HG03571 (cell line): ENCODE data around the gene TRPM3.
"Not testable (repeated sequence)": the region's sequence is repeated elsewhere in the genome, so short reads cannot be mapped to it uniquely, and the experiment has no call there.

Experiments used
- ATAC-seq: cut with Tn5 transposase; IDR thresholded peaks from one replicate; pipeline ENCODE4 v1.9.1; 2021; ENCODE audit not compliant: unreplicated experiment

Gene TRPM3

GRCh38 chr9:70778568-70778967, 342.9 kb downstream of the TRPM3 start:
- no peak for ATAC-seq

GRCh38 chr9:70773579-70773978, 347.8 kb downstream of the TRPM3 start:
- no peak for ATAC-seq

GRCh38 chr9:70772601-70773000, 348.8 kb downstream of the TRPM3 start:
- no peak for ATAC-seq

- ATAC-seq = no peak
Measured at GRCh38 chr9:70765946-70766345, 355.5 kb downstream of the TRPM3 start.

GRCh38 chr9:70761139-70761670, 360.2 kb downstream of the TRPM3 start:
- no peak for ATAC-seq

- ATAC-seq = no peak
Measured at GRCh38 chr9:70760228-70760627, 361.2 kb downstream of the TRPM3 start.

GRCh38 chr9:70753311-70753710, 368.1 kb downstream of the TRPM3 start:
- no peak for ATAC-seq

GRCh38 chr9:70749066-70749465, 372.4 kb downstream of the TRPM3 start:
- ATAC-seq = no peak

- ATAC-seq = no peak
Measured at GRCh38 chr9:70747261-70747718, 374.1 kb downstream of the TRPM3 start.

GRCh38 chr9:70746760-70747159, 374.7 kb downstream of the TRPM3 start:
- no peak for ATAC-seq

GRCh38 chr9:70746316-70746715, 375.1 kb downstream of the TRPM3 start:
- no peak for ATAC-seq

- not testable (repeated sequence) for ATAC-seq
Measured at GRCh38 chr9:70724794-70725193, 396.6 kb downstream of the TRPM3 start.

- ATAC-seq = not testable (repeated sequence)
Measured at GRCh38 chr9:70724025-70724424, 397.4 kb downstream of the TRPM3 start.

GRCh38 chr9:70706797-70707196, 414.6 kb downstream of the TRPM3 start:
- ATAC-seq = not testable (repeated sequence)

GRCh38 chr9:70701163-70701562, 420.3 kb downstream of the TRPM3 start:
- no peak for ATAC-seq

GRCh38 chr9:70696694-70697335, 424.6 kb downstream of the TRPM3 start:
- no peak for ATAC-seq

GRCh38 chr9:70694758-70695157, 426.7 kb downstream of the TRPM3 start:
- no peak for ATAC-seq

- no peak for ATAC-seq
Measured at GRCh38 chr9:70693186-70693585, 428.2 kb downstream of the TRPM3 start.

GRCh38 chr9:70692431-70692830, 429.0 kb downstream of the TRPM3 start:
- no peak for ATAC-seq

GRCh38 chr9:70688704-70689103, 432.7 kb downstream of the TRPM3 start:
- ATAC-seq = no peak

- no peak for ATAC-seq
Measured at GRCh38 chr9:70683841-70684240, 437.6 kb downstream of the TRPM3 start.

- ATAC-seq = no peak
Measured at GRCh38 chr9:70682298-70682697, 439.1 kb downstream of the TRPM3 start.

- ATAC-seq = no peak
Measured at GRCh38 chr9:70679845-70680244, 441.6 kb downstream of the TRPM3 start.
